Measurements from ENCODE around the gene KRT12. TPM values are rescaled to one million over a fixed set of nuclear protein-coding genes. Genes with fewer than 3 reads are reported as not detected.

Gene KRT12
- total and polyA plus RNA-seq, 9 of the 15 experiments (the other 6 are each of a cell fraction or from before 2014, with no cell fraction given) = 0.18 to 7.0 (median 2.2) TPM

GRCh38 chr17:40820228-40820838, 46.7 kb downstream of the KRT12 start (continued):
- peak; percentile 17 for TF ChIP-seq TBP (optimal IDR thresholded peaks at IDR 0.05; ENCODE audit: low read depth, low read length)
- peak; percentile 48 for TF ChIP-seq CXXC5 (CRISPR knock-in tag; IDR thresholded peaks at IDR 0.05)
- no peak for TF ChIP-seq NR4A1 (CRISPR knock-in tag; IDR thresholded peaks at IDR 0.05)
- TF ChIP-seq NR4A1 (tag; IDR thresholded peaks at IDR 0.05) = 0 out of 2 replicates have a peak, but pooled peaks have one; percentile 37
- TF ChIP-seq CUX1 (CRISPR knock-in tag; IDR thresholded peaks at IDR 0.05) = no peak
- no peak for TF ChIP-seq E4F1 (CRISPR knock-in tag; IDR thresholded peaks at IDR 0.05; ENCODE audit: borderline replicate concordance)
- no peak for TF ChIP-seq ATF2 (CRISPR knock-in tag; IDR thresholded peaks at IDR 0.05)
- TF ChIP-seq SUPT5H (IDR thresholded peaks at IDR 0.05) = peak; percentile 8; the same call in 1 of the 2 replicates
- no peak for TF ChIP-seq ZNF586 (CRISPR knock-in tag; conservative IDR thresholded peaks at IDR 0.05)
- 0 out of 2 replicates have a peak, but pooled peaks have one; percentile 53 for TF ChIP-seq HINFP (tag; conservative IDR thresholded peaks at IDR 0.05; ENCODE audit: low read depth)
- TF ChIP-seq KLF16 (IDR thresholded peaks at IDR 0.05) = no peak
- TF ChIP-seq ZNF696 (CRISPR knock-in tag; conservative IDR thresholded peaks at IDR 0.05) = no peak
